SK-N-SH treated with all-trans-retinoic acid at 6 μM for 48 hours (cell line): Measurements from ENCODE around the gene LYPD6B.

ENCODE experiments used
- ATAC-seq: fragments of 200-7000 bp; cut with Tn5 transposase; 3 replicates; pipeline ENCODE4 v1.9.1; 2020; ENCODE audit warnings: mild to moderate bottlenecking, moderate library complexity
- ARNTL ChIP-seq: fragments of 450-650 bp; formaldehyde crosslinking; IDR thresholded peaks from 2 replicates; pipeline ENCODE4 v1.5.0; 2020; ENCODE audit warnings: low read depth, mild to moderate bottlenecking, moderate library complexity, borderline replicate concordance
- ESRRG ChIP-seq: fragments of 250-450 bp; sonication (Bioruptor Pico); IDR thresholded peaks from 2 replicates; pipeline ENCODE4 v1.6.1; 2021; ENCODE audit warnings: mild to moderate bottlenecking
- GLIS3 ChIP-seq: fragments of 250-450 bp; sonication (Bioruptor Pico); IDR thresholded peaks from 2 replicates; pipeline ENCODE4 v1.5.0; 2020; ENCODE audit warnings: mild to moderate bottlenecking, moderate library complexity
- ISL1 ChIP-seq: fragments of 250-450 bp; sonication (Bioruptor Pico); IDR thresholded peaks from 2 replicates; pipeline ENCODE4 v2.1.2; 2022; ENCODE audit warnings: mild to moderate bottlenecking, moderate library complexity
- POU6F1 ChIP-seq: fragments of 250-450 bp; sonication (Bioruptor Pico); IDR thresholded peaks from 2 replicates; pipeline ENCODE4 v1.8.0; 2021; ENCODE audit warnings: low read depth, mild to moderate bottlenecking, moderate library complexity, borderline replicate concordance
- SNAI2 ChIP-seq: fragments of 250-450 bp; sonication (Bioruptor Pico); IDR thresholded peaks from 2 replicates; pipeline ENCODE4 v1.5.0; 2020; ENCODE audit warnings: mild to moderate bottlenecking, moderate library complexity
- TCF4 ChIP-seq: fragments of 250-450 bp; sonication (Bioruptor Pico); IDR thresholded peaks from 2 replicates; pipeline ENCODE4 v1.8.0; 2021; ENCODE audit warnings: mild to moderate bottlenecking, moderate library complexity, borderline replicate concordance
- ZC3H10 ChIP-seq: fragments of 250-450 bp; sonication (Bioruptor Pico); IDR thresholded peaks from 2 replicates; pipeline ENCODE4 v1.5.1; 2021; ENCODE audit warnings: mild to moderate bottlenecking, moderate library complexity
- ZFP30 ChIP-seq: fragments of 450-650 bp; formaldehyde crosslinking; IDR thresholded peaks from 2 replicates; pipeline ENCODE4 v1.5.0; 2022; ENCODE audit warnings: mild to moderate bottlenecking, moderate library complexity
- ZNF70 ChIP-seq: fragments of 450-650 bp; formaldehyde crosslinking; IDR thresholded peaks from 2 replicates; pipeline ENCODE4 v1.5.0; 2020; ENCODE audit warnings: mild to moderate bottlenecking, moderate library complexity
- ZNF8 ChIP-seq: fragments of 450-650 bp; formaldehyde crosslinking; IDR thresholded peaks from 2 replicates; pipeline ENCODE4 v1.5.0; 2020; ENCODE audit warnings: mild to moderate bottlenecking, moderate library complexity
- TF ChIP-seq, protein P1 (sequence below): fragments of 250-450 bp; sonication (Bioruptor Pico); IDR thresholded peaks from 2 replicates; pipeline ENCODE4 v1.5.0; 2020; ENCODE audit warnings: mild to moderate bottlenecking, moderate library complexity
- TF ChIP-seq, protein P2 (sequence below): fragments of 250-450 bp; sonication (Bioruptor Pico); IDR thresholded peaks from 2 replicates; pipeline ENCODE4 v1.8.0; 2020; ENCODE audit warnings: mild to moderate bottlenecking, moderate library complexity, borderline replicate concordance
- TF ChIP-seq, protein P3 (sequence below): fragments of 250-450 bp; sonication (Bioruptor Pico); IDR thresholded peaks from 2 replicates; pipeline ENCODE4 v1.5.1; 2020; ENCODE audit warnings: low read depth, mild to moderate bottlenecking, moderate library complexity

The LYPD6B gene

GRCh38 chr2:149100739-149101699 lies 62.5 kb downstream of the LYPD6B start:
- no peak for TF ChIP-seq ZNF70 (CRISPR knock-in tag)
- no peak for TF ChIP-seq GLIS3
- no peak for TF ChIP-seq TCF4 (CRISPR knock-in tag)
- TF ChIP-seq, protein P1, sequence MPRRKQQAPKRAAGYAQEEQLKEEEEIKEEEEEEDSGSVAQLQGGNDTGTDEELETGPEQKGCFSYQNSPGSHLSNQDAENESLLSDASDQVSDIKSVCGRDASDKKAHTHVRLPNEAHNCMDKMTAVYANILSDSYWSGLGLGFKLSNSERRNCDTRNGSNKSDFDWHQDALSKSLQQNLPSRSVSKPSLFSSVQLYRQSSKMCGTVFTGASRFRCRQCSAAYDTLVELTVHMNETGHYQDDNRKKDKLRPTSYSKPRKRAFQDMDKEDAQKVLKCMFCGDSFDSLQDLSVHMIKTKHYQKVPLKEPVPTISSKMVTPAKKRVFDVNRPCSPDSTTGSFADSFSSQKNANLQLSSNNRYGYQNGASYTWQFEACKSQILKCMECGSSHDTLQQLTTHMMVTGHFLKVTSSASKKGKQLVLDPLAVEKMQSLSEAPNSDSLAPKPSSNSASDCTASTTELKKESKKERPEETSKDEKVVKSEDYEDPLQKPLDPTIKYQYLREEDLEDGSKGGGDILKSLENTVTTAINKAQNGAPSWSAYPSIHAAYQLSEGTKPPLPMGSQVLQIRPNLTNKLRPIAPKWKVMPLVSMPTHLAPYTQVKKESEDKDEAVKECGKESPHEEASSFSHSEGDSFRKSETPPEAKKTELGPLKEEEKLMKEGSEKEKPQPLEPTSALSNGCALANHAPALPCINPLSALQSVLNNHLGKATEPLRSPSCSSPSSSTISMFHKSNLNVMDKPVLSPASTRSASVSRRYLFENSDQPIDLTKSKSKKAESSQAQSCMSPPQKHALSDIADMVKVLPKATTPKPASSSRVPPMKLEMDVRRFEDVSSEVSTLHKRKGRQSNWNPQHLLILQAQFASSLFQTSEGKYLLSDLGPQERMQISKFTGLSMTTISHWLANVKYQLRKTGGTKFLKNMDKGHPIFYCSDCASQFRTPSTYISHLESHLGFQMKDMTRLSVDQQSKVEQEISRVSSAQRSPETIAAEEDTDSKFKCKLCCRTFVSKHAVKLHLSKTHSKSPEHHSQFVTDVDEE, result no peak
- no peak for TF ChIP-seq POU6F1 (CRISPR knock-in tag)
- no peak for TF ChIP-seq ARNTL
- no peak for TF ChIP-seq ESRRG (CRISPR knock-in tag)
- TF ChIP-seq ZFP30, result no peak
- no peak; the same call in 2 of the 3 replicates for ATAC-seq

- no peak; the same call in 2 of the 3 replicates for ATAC-seq
These were observed 63.3 kb downstream of the LYPD6B start for GRCh38 chr2:149101818-149102217.

More at GRCh38 chr2:149101818-149102217, 63.3 kb downstream of the LYPD6B start:
- TF ChIP-seq ZC3H10 (CRISPR knock-in tag), result no peak
- TF ChIP-seq, protein P1, result no peak
- TF ChIP-seq, protein P2, sequence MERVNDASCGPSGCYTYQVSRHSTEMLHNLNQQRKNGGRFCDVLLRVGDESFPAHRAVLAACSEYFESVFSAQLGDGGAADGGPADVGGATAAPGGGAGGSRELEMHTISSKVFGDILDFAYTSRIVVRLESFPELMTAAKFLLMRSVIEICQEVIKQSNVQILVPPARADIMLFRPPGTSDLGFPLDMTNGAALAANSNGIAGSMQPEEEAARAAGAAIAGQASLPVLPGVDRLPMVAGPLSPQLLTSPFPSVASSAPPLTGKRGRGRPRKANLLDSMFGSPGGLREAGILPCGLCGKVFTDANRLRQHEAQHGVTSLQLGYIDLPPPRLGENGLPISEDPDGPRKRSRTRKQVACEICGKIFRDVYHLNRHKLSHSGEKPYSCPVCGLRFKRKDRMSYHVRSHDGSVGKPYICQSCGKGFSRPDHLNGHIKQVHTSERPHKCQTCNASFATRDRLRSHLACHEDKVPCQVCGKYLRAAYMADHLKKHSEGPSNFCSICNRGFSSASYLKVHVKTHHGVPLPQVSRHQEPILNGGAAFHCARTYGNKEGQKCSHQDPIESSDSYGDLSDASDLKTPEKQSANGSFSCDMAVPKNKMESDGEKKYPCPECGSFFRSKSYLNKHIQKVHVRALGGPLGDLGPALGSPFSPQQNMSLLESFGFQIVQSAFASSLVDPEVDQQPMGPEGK (CRISPR knock-in tag), result no peak
- TF ChIP-seq, protein P3, sequence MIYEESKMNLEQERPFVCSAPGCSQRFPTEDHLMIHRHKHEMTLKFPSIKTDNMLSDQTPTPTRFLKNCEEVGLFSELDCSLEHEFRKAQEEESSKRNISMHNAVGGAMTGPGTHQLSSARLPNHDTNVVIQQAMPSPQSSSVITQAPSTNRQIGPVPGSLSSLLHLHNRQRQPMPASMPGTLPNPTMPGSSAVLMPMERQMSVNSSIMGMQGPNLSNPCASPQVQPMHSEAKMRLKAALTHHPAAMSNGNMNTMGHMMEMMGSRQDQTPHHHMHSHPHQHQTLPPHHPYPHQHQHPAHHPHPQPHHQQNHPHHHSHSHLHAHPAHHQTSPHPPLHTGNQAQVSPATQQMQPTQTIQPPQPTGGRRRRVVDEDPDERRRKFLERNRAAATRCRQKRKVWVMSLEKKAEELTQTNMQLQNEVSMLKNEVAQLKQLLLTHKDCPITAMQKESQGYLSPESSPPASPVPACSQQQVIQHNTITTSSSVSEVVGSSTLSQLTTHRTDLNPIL (CRISPR knock-in tag), result no peak
- TF ChIP-seq ZNF8 (CRISPR knock-in tag), result peak; percentile 21; the same call in 1 of the 2 replicates
- TF ChIP-seq ESRRG (CRISPR knock-in tag), result no peak
- TF ChIP-seq POU6F1 (CRISPR knock-in tag), result no peak
- TF ChIP-seq ZFP30, result no peak
- TF ChIP-seq ISL1 (CRISPR knock-in tag), result peak; percentile 47; the same call in 1 of the 2 replicates
- 0 out of 2 replicates have a peak, but pooled peaks have one; percentile 31 for TF ChIP-seq SNAI2 (CRISPR knock-in tag)
